A375 (cell line): ENCODE measurements around the gene RPS6KB1. TPM values are rescaled to one million over a fixed set of nuclear protein-coding genes. Genes with fewer than 3 reads are reported as not detected.

Experiments
- small RNA-seq: library from RNA; depleted of rRNA; stranded (forward); fragments of <200 nt; gene quantifications from one replicate; pipeline ENCODE3, GENCODE V24; 2014
- total RNA-seq: library from RNA; depleted of rRNA; stranded (reverse); fragments of >200 nt; shearing (Covaris generic); gene quantifications from 2 replicates; pipeline ENCODE4 v1.2.3, GENCODE V29; 2014; rRNA removed

Gene RPS6KB1
- 23.0 and 25.6 TPM in 2 replicates for total RNA-seq

DNA sequence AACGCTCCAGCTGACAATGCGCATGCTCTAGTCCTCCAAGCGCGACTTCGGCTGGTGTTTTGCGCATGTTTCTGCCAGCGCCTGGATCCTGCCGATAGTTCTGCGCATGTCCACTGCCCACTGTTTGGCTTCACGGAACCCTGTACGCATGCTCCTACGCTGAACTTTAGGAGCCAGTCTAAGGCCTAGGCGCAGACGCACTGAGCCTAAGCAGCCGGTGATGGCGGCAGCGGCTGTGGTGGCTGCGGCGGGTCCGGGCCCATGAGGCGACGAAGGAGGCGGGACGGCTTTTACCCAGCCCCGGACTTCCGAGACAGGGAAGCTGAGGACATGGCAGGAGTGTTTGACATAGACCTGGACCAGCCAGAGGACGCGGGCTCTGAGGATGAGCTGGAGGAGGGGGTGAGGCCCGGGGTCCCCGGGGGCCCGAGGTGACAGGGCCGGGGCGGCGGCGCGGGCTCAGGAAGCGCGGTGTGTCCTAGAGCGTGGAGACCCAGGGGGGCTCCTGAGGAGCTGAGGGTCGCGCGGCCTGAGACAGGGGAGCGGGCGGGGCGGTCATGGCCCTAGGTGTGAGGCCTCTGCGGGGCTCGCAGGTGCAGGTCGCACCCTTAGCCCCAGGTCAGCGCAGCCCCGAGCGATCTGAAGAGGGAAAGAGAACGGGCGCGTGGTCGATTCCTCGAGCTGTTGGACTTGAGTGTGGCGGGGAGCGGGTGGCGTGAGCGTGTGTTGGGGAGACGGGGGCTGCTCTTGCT is at the start of gene RPS6KB1, which contains the start of gene TUBD1:
RPS6KB1 (plus strand) TSS at position 198 of the 752 bp plus-strand sequence; CDS start at position 262, 64 bp downstream.
TUBD1 (minus strand) TSS at position 20 of the 752 bp plus-strand sequence. CDS start 1,941 bp downstream, outside the sequence.

DNA sequence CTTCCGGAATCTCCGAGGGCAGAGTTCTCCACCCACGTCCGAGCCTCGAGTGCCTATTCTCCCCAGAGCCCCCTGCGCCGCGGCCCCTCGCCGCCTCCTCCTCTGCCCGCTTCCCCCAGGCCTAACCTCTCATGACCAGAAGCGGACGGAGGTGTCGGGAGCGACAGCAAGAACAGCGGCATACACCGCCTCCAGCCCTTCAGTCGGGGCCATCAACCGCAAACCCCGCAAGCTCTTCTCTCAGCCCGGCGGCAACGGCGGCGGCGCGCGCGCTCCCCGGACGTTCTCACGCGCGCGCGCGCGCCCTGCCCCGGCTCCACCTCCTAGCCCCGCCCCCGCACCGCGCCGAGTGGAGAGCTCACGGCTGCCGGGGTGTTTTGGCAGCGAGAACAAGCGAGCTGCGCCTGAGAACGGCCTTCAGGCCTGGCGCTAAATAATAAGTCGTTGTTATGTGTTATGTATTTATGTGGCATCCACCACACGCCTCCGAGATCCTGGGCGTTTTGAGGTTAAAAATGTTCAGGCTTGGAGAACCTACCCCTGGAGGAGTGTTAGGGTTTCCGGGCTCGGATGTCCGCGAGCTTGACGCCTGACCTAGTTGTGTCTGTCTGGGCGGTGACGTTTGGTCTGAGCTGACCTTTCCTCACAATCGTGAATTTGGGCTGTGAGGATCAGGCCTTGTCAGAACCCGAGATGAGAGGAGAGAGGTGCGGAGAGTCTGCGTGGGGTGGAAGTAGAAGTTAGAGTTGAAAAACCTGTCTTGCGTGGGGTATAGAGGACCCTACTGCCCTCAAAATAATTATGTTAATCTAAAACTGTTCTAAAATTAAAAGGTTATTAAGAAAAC is 71.8 kb downstream of the RPS6KB1 start, which contains the start of gene RNFT1:
RNFT1 (minus strand) TSS at position 259 of the 847 bp plus-strand sequence; CDS start at position 182, 77 bp downstream.

Small RNA genes lying within 50 kb of the gene (small RNA-seq; reads per million reads assigned to genes)
- gene RNU6-450P (not detected), gene RPS29P21 (not detected)

Other genes with a start within 250 kb of the RPS6KB1 start
- gene PTRH2, start 185.7 kb upstream of the RPS6KB1 start, total RNA-seq = 73.0 and 77.1 TPM in 2 replicates
- 150 and 183 TPM in 2 replicates for gene VMP1, start 185.5 kb upstream of the RPS6KB1 start, total RNA-seq
- gene TUBD1, start 178 bp upstream of the RPS6KB1 start, total RNA-seq = 2.9 and 4.0 TPM in 2 replicates
- 14.5 and 17.1 TPM in 2 replicates for gene RNFT1, start 71.6 kb downstream of the RPS6KB1 start, total RNA-seq
- 15.6 and 18.1 TPM in 2 replicates for gene HEATR6, start 185.8 kb downstream of the RPS6KB1 start, total RNA-seq